ENCODE results near the gene FUT8.

The FUT8 gene

DNA sequence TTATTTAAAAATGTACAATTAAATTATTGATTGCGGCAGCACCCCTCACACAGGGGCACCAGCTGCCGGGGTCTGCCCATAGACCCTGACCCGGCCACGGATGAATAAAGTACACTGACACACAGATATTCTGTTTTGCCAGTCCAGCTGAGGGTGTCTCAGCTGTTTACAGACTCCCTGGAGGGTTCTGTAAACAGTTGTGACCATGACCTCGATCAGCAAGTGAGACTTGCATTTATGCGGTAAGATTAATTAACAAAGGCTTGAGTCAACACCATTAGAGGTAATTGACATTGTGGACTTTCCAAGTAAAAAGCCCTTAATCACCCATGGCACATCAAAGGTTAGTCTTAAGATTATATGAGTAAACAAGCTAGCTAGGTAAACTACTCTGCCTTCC, 94.3 kb downstream of the FUT8 start:
- H3K9me3 ChIP-seq (ENCODE audit: control insufficient read depth, low read length), result no peaks in the 10 kb centered on the region
- no peaks in the 10 kb centered on the region for H3K36me3 ChIP-seq (ENCODE audit: control insufficient read depth, insufficient read depth, low read length)
- no peak overlapping the region for H3K4me3 ChIP-seq (ENCODE audit: low read length)
- peaks cover 4% of the 10 kb centered on the region for H3K4me1 ChIP-seq (ENCODE audit: control insufficient read depth, insufficient read depth, low read length)
- no peak overlapping the region for H3K9ac ChIP-seq (ENCODE audit: low read length)
- no peaks in the 10 kb centered on the region for H3K27me3 ChIP-seq (ENCODE audit: control insufficient read depth, insufficient read depth, low read length)

DNA sequence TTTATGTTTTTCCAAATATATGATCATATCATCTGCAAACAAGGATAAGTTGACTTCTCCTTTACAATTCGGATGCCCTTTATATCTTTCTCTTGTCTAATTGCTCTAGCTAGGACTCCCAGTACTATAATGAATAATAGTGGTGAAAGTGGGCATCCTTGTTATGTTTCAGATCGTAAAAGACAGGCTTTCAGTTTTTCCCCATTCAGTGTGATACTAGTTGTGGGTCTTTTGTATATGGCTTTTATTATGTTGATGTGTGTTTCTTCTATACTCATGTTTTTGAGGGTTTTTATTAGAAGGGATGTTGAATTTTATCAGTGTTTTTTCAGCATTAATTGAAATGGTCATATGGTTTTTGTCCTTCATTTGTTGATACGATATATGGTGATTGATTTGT, 97.3 kb downstream of the FUT8 start:
- Histone ChIP-seq H3K4me3 (ENCODE audit: low read length) (no peak overlapping the region), H3K4me1 (ENCODE audit: control insufficient read depth, insufficient read depth, low read length) (peaks cover 11% of the 10 kb centered on the region), H3K27me3 (ENCODE audit: control insufficient read depth, insufficient read depth, low read length) (no peaks in the 10 kb centered on the region), H3K9ac (ENCODE audit: low read length) (no peak overlapping the region), H3K9me3 (ENCODE audit: control insufficient read depth, low read length) (no peaks in the 10 kb centered on the region), H3K36me3 (ENCODE audit: control insufficient read depth, insufficient read depth, low read length) (no peaks in the 10 kb centered on the region)

DNA sequence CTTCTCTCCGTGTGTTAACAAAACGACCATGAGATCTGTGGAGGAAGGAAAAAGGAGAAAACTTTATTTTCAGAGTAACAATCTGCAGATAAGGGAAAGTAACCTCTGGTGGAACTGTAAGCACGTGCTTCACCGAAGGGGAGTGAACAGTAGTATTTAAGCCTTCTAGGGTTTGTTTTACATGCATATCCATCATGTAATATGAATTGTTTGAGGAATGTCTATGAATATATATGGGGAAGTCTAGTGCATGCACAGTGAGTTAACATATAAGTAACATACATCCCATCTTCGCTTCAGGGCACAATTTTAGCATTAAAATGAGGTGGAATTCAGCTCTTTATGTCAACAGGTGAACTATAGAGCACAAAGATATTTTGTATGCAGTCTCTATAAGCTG, 101.1 kb downstream of the FUT8 start:
- H3K4me1 ChIP-seq (ENCODE audit: control insufficient read depth, insufficient read depth, low read length), result peaks cover 7% of the 10 kb centered on the region
- H3K27me3 ChIP-seq (ENCODE audit: control insufficient read depth, insufficient read depth, low read length), result no peaks in the 10 kb centered on the region

DNA sequence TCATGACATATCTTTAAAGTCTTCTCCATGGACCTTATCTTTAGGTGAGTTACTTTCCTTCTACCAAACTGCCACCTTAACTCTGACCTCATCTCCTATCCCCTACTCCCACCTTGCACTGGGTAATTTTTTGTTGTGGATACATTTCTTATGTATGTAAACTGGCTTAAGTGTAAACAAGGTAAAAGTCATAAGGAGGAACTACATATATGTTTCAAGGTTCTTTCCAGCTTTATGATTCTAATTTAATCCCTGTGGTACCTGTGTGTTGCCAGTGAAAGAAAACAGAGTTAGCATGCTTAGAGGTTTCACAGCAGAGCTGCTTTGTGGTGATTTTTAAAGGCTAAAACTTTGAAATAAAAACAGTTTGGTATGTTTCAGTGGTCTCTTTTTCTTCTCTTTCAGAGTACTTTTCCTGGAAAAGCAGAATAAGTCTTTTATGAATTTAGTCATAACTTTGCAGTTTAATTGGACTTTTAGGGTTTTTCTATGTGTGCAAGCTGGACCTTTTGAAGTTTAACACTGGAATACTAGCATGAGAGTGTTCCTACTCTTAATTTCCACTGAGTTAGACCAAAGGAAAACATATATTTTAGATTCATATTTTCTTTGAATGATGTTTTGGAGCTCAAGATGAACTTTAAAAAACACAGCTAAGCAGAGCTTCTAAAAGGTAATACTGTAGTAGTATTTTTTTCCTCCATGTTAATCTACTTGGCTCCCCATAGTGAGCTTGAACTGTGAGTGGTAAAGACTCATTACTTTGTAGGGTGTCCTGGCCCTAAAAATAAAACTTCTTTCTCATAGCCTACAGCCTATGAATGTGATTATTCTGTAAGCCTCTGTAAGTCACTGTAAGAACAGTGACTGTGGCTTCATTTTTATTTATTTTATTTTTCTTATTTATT, 105.4 kb downstream of the FUT8 start:
- H3K27me3 ChIP-seq (ENCODE audit: control insufficient read depth, insufficient read depth, low read length), result no peaks in the 10 kb centered on the region
- H3K9me3 ChIP-seq (ENCODE audit: control insufficient read depth, low read length), result no peaks in the 10 kb centered on the region
- no peaks in the 10 kb centered on the region for H3K36me3 ChIP-seq (ENCODE audit: control insufficient read depth, insufficient read depth, low read length)
- no peak overlapping the region for H3K4me3 ChIP-seq (ENCODE audit: low read length)
- H3K4me1 ChIP-seq (ENCODE audit: control insufficient read depth, insufficient read depth, low read length), result peaks cover 6% of the 10 kb centered on the region
- H3K9ac ChIP-seq (ENCODE audit: low read length), result no peak overlapping the region

More for the DNA sequence above, 101.1 kb downstream of the FUT8 start:
- no peak overlapping the region for H3K9ac ChIP-seq (ENCODE audit: low read length)
- H3K9me3 ChIP-seq (ENCODE audit: control insufficient read depth, low read length), result no peaks in the 10 kb centered on the region
- H3K36me3 ChIP-seq (ENCODE audit: control insufficient read depth, insufficient read depth, low read length), result no peaks in the 10 kb centered on the region
- no peak overlapping the region for H3K4me3 ChIP-seq (ENCODE audit: low read length)

DNA sequence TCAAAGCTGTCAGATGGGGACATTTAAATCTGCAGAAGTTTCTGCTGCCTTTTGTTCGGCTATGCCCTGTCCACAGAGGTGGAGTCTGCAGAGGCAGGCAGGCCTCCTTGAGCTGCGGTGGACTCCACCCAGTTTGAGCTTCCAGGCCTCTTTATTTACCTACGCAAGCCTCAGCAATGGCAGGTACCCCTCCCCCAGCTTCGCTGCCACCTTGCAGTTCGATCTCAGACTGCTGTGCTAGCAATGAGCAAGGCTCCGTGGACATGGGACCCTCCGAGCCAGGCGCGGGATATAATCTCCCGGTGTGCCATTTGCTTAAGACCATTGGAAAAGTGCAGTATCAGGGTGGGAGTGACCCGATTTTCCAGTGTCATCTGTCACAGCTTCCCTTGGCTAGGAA, 115.5 kb downstream of the FUT8 start:
- Histone ChIP-seq H3K9ac (ENCODE audit: low read length) (no peak overlapping the region), H3K4me3 (ENCODE audit: low read length) (no peak overlapping the region), H3K9me3 (ENCODE audit: control insufficient read depth, low read length) (no peaks in the 10 kb centered on the region)

DNA sequence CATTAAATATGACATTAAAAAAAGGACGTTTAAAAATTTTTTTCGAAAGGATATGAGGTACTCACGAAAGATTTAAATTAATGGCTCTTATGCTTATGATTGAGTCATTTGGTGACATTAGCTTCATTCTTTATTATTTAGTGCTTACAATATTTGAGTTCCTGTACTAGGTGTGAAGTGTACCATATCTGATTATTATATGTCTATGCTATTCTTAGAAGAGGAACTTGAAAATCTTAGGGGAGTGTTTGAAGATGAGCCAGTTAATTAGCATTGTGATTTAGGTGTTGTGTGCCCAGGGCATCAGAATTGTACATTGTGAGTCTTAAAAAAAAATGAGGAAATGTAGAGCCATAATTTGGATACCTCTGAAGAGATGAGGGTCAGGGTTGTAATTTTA, 118.6 kb downstream of the FUT8 start:
- Histone ChIP-seq H3K36me3 (ENCODE audit: control insufficient read depth, insufficient read depth, low read length) (no peaks in the 10 kb centered on the region), H3K4me1 (ENCODE audit: control insufficient read depth, insufficient read depth, low read length) (no peaks in the 10 kb centered on the region), H3K9ac (ENCODE audit: low read length) (no peak overlapping the region), H3K27me3 (ENCODE audit: control insufficient read depth, insufficient read depth, low read length) (no peaks in the 10 kb centered on the region), H3K4me3 (ENCODE audit: low read length) (no peak overlapping the region), H3K9me3 (ENCODE audit: control insufficient read depth, low read length) (no peaks in the 10 kb centered on the region)

More for the DNA sequence above, 115.5 kb downstream of the FUT8 start:
- no peaks in the 10 kb centered on the region for H3K36me3 ChIP-seq (ENCODE audit: control insufficient read depth, insufficient read depth, low read length)
- no peaks in the 10 kb centered on the region for H3K27me3 ChIP-seq (ENCODE audit: control insufficient read depth, insufficient read depth, low read length)
- no peaks in the 10 kb centered on the region for H3K4me1 ChIP-seq (ENCODE audit: control insufficient read depth, insufficient read depth, low read length)

DNA sequence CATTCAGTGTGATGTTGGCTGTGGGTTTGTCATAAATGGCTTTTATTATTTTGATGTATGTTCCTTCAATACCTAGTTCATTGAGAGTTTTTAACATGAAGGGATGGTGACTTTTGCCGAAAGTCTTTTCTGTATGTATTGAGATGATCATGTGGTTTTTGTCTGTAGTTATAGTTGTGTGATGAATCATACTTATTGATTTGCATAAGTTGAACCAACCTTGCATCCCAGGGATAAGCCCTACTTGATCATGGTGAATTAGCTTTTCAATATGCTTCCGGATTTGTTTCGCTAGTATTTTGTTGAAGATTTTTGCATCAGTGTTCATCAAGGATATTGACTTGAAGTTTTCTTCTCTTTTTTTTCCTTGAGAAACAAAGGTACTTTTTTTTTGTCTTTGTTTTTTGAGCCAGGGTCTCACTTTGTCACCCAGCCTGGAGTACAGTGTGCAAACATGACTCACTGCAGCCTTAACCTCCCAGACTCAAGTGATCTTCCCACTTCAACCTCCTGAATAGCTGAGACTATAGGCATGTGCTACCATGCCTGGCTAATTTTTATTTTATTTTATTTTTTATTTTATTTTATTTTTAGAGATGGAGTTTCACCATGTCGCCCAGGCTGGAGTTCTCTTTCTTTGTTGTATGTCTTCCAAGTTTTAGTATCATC, 121.3 kb downstream of the FUT8 start:
- no peak overlapping the region for H3K9ac ChIP-seq (ENCODE audit: low read length)
- H3K9me3 ChIP-seq (ENCODE audit: control insufficient read depth, low read length), result no peaks in the 10 kb centered on the region
- H3K4me3 ChIP-seq (ENCODE audit: low read length), result no peak overlapping the region
- no peaks in the 10 kb centered on the region for H3K4me1 ChIP-seq (ENCODE audit: control insufficient read depth, insufficient read depth, low read length)
- no peaks in the 10 kb centered on the region for H3K36me3 ChIP-seq (ENCODE audit: control insufficient read depth, insufficient read depth, low read length)
- no peaks in the 10 kb centered on the region for H3K27me3 ChIP-seq (ENCODE audit: control insufficient read depth, insufficient read depth, low read length)

DNA sequence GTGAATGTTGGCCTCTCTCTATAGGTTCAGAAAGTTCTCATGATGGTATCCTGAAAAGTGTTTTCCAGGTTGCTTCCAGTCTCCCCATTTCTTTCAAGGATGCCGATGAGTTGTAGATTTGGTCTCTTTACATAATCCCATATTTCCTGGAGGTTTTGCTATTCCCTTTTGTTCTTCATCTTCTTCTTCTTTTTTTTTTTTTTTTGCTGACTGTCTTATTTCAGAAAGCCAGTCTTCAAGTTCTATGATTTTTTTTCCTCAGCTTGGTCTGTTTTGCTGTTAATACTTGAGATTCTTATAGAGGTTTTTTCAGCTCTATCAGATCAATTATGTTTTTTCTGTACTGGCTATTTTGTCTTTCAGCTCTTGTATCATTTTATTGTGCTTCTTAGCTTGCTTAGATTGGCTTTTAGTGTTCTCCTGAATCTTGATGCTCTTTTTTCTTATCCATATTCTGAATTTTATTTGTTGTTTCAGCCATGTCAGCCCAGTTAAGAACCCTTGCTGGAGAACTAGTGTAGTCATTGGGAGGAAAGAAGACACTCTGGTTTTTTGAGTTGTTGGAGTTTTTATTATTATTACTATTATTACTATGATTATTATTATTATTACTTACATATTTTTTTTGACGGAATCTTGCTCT, 124.4 kb downstream of the FUT8 start:
- no peak overlapping the region for H3K9ac ChIP-seq (ENCODE audit: low read length)
- H3K27me3 ChIP-seq (ENCODE audit: control insufficient read depth, insufficient read depth, low read length), result no peaks in the 10 kb centered on the region
- H3K4me3 ChIP-seq (ENCODE audit: low read length), result no peak overlapping the region
- H3K36me3 ChIP-seq (ENCODE audit: control insufficient read depth, insufficient read depth, low read length), result no peaks in the 10 kb centered on the region
- no peaks in the 10 kb centered on the region for H3K4me1 ChIP-seq (ENCODE audit: control insufficient read depth, insufficient read depth, low read length)
- no peaks in the 10 kb centered on the region for H3K9me3 ChIP-seq (ENCODE audit: control insufficient read depth, low read length)

DNA sequence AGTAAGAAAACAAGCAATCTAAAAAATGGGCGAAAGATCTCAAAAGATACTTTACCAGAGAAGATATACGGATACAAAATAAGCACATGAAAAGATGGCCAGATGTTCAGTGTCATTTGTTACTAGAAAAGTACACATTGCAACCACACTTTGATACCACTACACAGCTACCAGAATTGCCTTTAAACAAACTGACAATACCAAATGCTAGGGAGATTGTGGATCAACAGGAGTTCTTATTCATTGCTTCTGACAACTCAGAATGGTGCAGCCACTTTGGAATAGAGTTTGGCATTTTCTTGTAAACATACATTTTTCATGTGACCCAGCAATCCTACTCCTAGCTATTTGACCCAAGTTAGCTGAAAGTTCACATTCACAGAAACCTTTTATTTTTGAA, 136.3 kb downstream of the FUT8 start:
- Histone ChIP-seq H3K9me3 (ENCODE audit: control insufficient read depth, low read length) (no peaks in the 10 kb centered on the region), H3K4me1 (ENCODE audit: control insufficient read depth, insufficient read depth, low read length) (no peaks in the 10 kb centered on the region), H3K36me3 (ENCODE audit: control insufficient read depth, insufficient read depth, low read length) (no peaks in the 10 kb centered on the region), H3K27me3 (ENCODE audit: control insufficient read depth, insufficient read depth, low read length) (no peaks in the 10 kb centered on the region), H3K9ac (ENCODE audit: low read length) (no peak overlapping the region), H3K4me3 (ENCODE audit: low read length) (no peak overlapping the region)

DNA sequence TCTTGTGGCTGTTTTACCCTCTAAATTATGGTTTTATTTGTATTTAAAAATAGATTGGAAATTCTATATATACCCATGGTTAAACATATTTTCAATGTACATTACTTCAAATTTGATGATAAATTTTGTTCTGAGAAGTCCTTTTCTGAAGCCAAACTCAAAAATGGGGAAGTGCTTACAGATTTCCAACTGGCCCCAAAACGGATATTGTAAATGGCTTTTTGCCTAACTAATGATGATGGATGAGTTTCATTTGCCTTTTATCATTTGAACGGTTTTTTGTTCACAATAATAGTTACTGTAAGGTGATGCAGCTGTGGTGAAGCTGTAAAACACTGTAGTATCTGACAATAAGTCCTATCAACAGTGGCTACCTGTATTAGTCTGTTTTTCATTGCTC, 136.9 kb downstream of the FUT8 start:
- no peaks in the 10 kb centered on the region for H3K27me3 ChIP-seq (ENCODE audit: control insufficient read depth, insufficient read depth, low read length)
- no peaks in the 10 kb centered on the region for H3K9me3 ChIP-seq (ENCODE audit: control insufficient read depth, low read length)
- H3K9ac ChIP-seq (ENCODE audit: low read length), result no peak overlapping the region
- no peak overlapping the region for H3K4me3 ChIP-seq (ENCODE audit: low read length)
- H3K36me3 ChIP-seq (ENCODE audit: control insufficient read depth, insufficient read depth, low read length), result no peaks in the 10 kb centered on the region
- H3K4me1 ChIP-seq (ENCODE audit: control insufficient read depth, insufficient read depth, low read length), result no peaks in the 10 kb centered on the region

DNA sequence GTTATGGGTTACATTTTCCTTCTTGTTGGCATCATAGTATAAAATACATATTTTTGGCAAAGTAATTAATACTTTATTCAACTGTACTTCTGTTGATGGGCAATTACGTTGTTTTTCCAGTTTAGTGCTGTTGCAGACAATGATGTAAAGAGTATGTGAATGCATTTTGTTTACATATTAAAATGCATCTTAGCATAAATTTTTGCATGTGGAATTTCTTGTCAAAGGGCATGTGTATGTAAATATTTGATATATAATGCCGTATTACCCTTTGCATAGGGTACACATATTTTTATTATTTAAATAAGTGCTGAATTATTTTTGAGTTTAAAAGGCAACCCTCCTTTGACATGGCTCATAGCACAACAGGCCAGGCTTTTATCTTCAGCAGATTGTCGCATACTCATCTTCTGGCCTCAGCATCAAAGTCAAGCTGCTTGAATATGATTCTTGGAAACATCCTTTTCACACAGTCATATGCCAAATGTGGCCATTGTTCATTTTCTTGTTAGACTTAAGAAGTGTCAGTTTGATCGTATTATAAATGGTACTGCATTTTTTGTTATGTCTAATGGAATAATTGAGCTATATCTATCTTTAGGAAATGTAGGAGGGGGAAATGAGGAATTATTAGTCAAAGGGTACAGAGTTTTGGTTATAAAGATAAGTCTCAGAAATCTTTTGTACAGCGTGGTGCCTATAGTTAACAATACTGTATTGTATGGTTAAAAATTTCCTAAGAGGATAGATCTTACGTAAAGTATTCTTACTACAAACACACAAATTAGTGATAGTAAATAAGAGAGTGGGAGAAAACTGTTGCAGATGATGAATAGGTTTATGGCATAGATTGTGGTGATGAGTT, 138.5 kb downstream of the FUT8 start:
- H3K4me1 ChIP-seq (ENCODE audit: control insufficient read depth, insufficient read depth, low read length), result peaks cover 4% of the 10 kb centered on the region

More for the DNA sequence above, 138.5 kb downstream of the FUT8 start:
- Histone ChIP-seq H3K9ac (ENCODE audit: low read length) (no peak overlapping the region), H3K4me3 (ENCODE audit: low read length) (no peak overlapping the region), H3K36me3 (ENCODE audit: control insufficient read depth, insufficient read depth, low read length) (no peaks in the 10 kb centered on the region), H3K9me3 (ENCODE audit: control insufficient read depth, low read length) (no peaks in the 10 kb centered on the region), H3K27me3 (ENCODE audit: control insufficient read depth, insufficient read depth, low read length) (no peaks in the 10 kb centered on the region)
